ENCODE results near the gene SLC5A2. TPM values are rescaled to one million over a fixed set of nuclear protein-coding genes. Genes with fewer than 3 reads are reported as not detected.
A peak's percentile ranks its signal among the peaks of the same experiment; 100 is the strongest.

Gene SLC5A2
- total and polyA plus RNA-seq, 2 of the 13 experiments (the other 11 are each of a cell fraction or from before 2014, with no cell fraction given): 0.24 to 0.97 TPM

GRCh38 chr16:31472709-31473203 is 10.2 kb upstream of the SLC5A2 start (continued):
- TF ChIP-seq SAFB2 (CRISPR knock-in tag; IDR thresholded peaks at IDR 0.05; ENCODE audit: borderline replicate concordance, low read depth) (no peak), ZNF225 (CRISPR knock-in tag; IDR thresholded peaks at IDR 0.05) (no peak), EP300 (IDR thresholded peaks at IDR 0.05; ENCODE audit: low read depth in 2 of 2, low read length in 2 of 2) (no peak), EP300 (CRISPR knock-in tag; IDR thresholded peaks at IDR 0.05; ENCODE audit: borderline replicate concordance) (0 out of 2 replicates have a peak, but pooled peaks have one; percentile 15), ARID3A (IDR thresholded peaks at IDR 0.05; ENCODE audit: low read depth, low read length) (no peak), TBX2 (CRISPR knock-in tag; IDR thresholded peaks at IDR 0.05; ENCODE audit: borderline replicate concordance) (no peak), NFYB (CRISPR knock-in tag; IDR thresholded peaks at IDR 0.05) (peak; percentile 72), ZNF549 (CRISPR knock-in tag; IDR thresholded peaks at IDR 0.05) (no peak), ZNF121 (CRISPR knock-in tag; IDR thresholded peaks at IDR 0.05) (no peak), PREB (CRISPR knock-in tag; IDR thresholded peaks at IDR 0.05) (no peak), ZNF891 (CRISPR knock-in tag; IDR thresholded peaks at IDR 0.05) (peak; percentile 100), SP1 (IDR thresholded peaks at IDR 0.05) (no peak), SP1 (CRISPR knock-in tag; IDR thresholded peaks at IDR 0.05) (no peak), ZBTB40 (IDR thresholded peaks at IDR 0.05) (no peak), ZBTB40 (CRISPR knock-in tag; IDR thresholded peaks at IDR 0.05) (no peak), ZBTB42 (CRISPR knock-in tag; IDR thresholded peaks at IDR 0.05) (no peak), YY1 (IDR thresholded peaks at IDR 0.05; ENCODE audit: insufficient read depth, insufficient replicate concordance, low read depth, low read length) (peak; percentile 13), U2AF1 (optimal IDR thresholded peaks at IDR 0.05; ENCODE audit: low read depth, low read length) (no peak)
